ENCODE measurements around the gene POU2F1. TPM values are rescaled to one million over a fixed set of nuclear protein-coding genes. Genes with fewer than 3 reads are reported as not detected.

Gene POU2F1
- total RNA-seq, 1 experiment from 2014 or later, result 28.5 TPM

DNA sequence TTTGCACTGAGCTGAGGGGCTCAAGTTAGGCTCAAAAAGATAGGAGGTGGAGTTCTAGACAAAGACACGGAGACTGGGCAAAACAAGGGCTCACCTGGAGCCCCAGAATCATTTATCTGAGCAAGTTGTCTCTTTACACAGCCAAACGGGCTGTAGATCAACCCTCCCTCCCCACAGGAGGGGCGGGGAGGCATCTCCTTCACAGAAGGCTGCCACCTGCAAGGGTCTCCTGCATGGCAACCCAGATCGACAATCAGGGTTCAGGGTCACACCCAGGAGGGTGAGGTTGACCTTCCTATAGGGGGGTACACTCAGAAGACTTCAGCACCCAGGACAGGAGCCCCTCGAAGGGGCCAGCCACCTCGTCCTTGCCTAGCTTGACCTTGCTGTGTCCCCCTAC lies 213.6 kb downstream of the POU2F1 start:
- intact Hi-C loops (cut with micrococcal nuclease; ENCODE audit: unreplicated experiment), result no loop called here
- POLR2A ChIA-PET (ENCODE audit: unreplicated experiment), result no interaction called here

GRCh38 chr1:167435484-167435883 lies 214.8 kb downstream of the POU2F1 start:
- Histone ChIP-seq H3K4me2 (no peak overlapping the region), H3K4me1 (replicated peaks; ENCODE audit: insufficient read depth) (no peaks in the 10 kb centered on the region), H3K36me3 (ENCODE audit: low read depth) (no peaks in the 10 kb centered on the region), H3K27me3 (ENCODE audit: insufficient read depth, low read depth) (no peaks in the 10 kb centered on the region), H4K20me1 (ENCODE audit: insufficient read depth) (no peaks in the 10 kb centered on the region), H2AFZ (no peak overlapping the region), H3K79me2 (ENCODE audit: low read depth) (no peaks in the 10 kb centered on the region), H3K27ac (no peak overlapping the region), H3F3A (ENCODE audit: insufficient read depth, low read depth) (no peaks in the 10 kb centered on the region), H3K9me2 (ENCODE audit: insufficient read depth) (no peaks in the 10 kb centered on the region), H3K9me3 (ENCODE audit: insufficient read depth, low read depth) (no peaks in the 10 kb centered on the region), H3K4me3 (no peak overlapping the region)
- BruUV-seq (replicated peaks), result no TSS peak
- ChIA-PET CTCF (no interaction called here), POLR2A (ENCODE audit: unreplicated experiment) (no interaction called here)
- intact Hi-C loops (cut with micrococcal nuclease; ENCODE audit: unreplicated experiment), result no loop called here
- TF ChIP-seq EZH2 (IDR thresholded peaks at IDR 0.05; ENCODE audit: low read depth) (no peak), CTCF (conservative IDR thresholded peaks at IDR 0.05) (no peak)
- DNase-seq, result no peak

More for the DNA sequence above, 213.6 kb downstream of the POU2F1 start:
- no peaks in the 10 kb centered on the region for H3K27me3 ChIP-seq (ENCODE audit: insufficient read depth, low read depth)
- no peaks in the 10 kb centered on the region for H3K36me3 ChIP-seq (ENCODE audit: low read depth)
- CTCF ChIA-PET, result no interaction called here
- no peak overlapping the region for H2AFZ ChIP-seq
- H3K4me3 ChIP-seq, result no peak overlapping the region
- TF ChIP-seq EZH2 (IDR thresholded peaks at IDR 0.05; ENCODE audit: low read depth), result no peak
- no peak for TF ChIP-seq CTCF (conservative IDR thresholded peaks at IDR 0.05)
- H3K27ac ChIP-seq, result no peak overlapping the region
- H3K4me1 ChIP-seq (replicated peaks; ENCODE audit: insufficient read depth), result no peaks in the 10 kb centered on the region
- BruUV-seq (replicated peaks), result no TSS peak
- no peaks in the 10 kb centered on the region for H3K9me2 ChIP-seq (ENCODE audit: insufficient read depth)
- H3F3A ChIP-seq (ENCODE audit: insufficient read depth, low read depth), result no peaks in the 10 kb centered on the region
- H4K20me1 ChIP-seq (ENCODE audit: insufficient read depth), result no peaks in the 10 kb centered on the region
- no peak overlapping the region for H3K4me2 ChIP-seq
- DNase-seq, result no peak
- no peaks in the 10 kb centered on the region for H3K79me2 ChIP-seq (ENCODE audit: low read depth)
- no peaks in the 10 kb centered on the region for H3K9me3 ChIP-seq (ENCODE audit: insufficient read depth, low read depth)

GRCh38 chr1:167438171-167439138 lies 217.8 kb downstream of the POU2F1 start:
- H3K36me3 ChIP-seq (ENCODE audit: low read depth), result no peaks in the 10 kb centered on the region
- BruUV-seq (replicated peaks), result no TSS peak
- H3K79me2 ChIP-seq (ENCODE audit: low read depth), result no peaks in the 10 kb centered on the region
- H3K4me2 ChIP-seq, result no peak overlapping the region
- intact Hi-C loops (cut with micrococcal nuclease; ENCODE audit: unreplicated experiment), result no loop called here
- H3K4me3 ChIP-seq, result no peak overlapping the region
- no peaks in the 10 kb centered on the region for H4K20me1 ChIP-seq (ENCODE audit: insufficient read depth)
- no peak for TF ChIP-seq EZH2 (IDR thresholded peaks at IDR 0.05; ENCODE audit: low read depth)
- TF ChIP-seq CTCF (conservative IDR thresholded peaks at IDR 0.05), result no peak
- peaks cover 16% of the 10 kb centered on the region for H3K4me1 ChIP-seq (replicated peaks; ENCODE audit: insufficient read depth)
- H3F3A ChIP-seq (ENCODE audit: insufficient read depth, low read depth), result no peaks in the 10 kb centered on the region; the same call in 1 of the 2 replicates
- no peaks in the 10 kb centered on the region for H3K9me2 ChIP-seq (ENCODE audit: insufficient read depth)
- ChIA-PET POLR2A (ENCODE audit: unreplicated experiment) (no interaction called here), CTCF (no interaction called here)
- no peak overlapping the region for H3K27ac ChIP-seq
- no peak overlapping the region for H2AFZ ChIP-seq
- DNase-seq, result no peak
- H3K9me3 ChIP-seq (ENCODE audit: insufficient read depth, low read depth), result no peaks in the 10 kb centered on the region
- no peaks in the 10 kb centered on the region for H3K27me3 ChIP-seq (ENCODE audit: insufficient read depth, low read depth)
